NCI-H2196 (cell line): Measurements from ENCODE around the gene WASHC4.
A peak's percentile ranks its signal among the peaks of the same experiment; 100 is the strongest.

Source experiments
- DNase-seq: peaks from one replicate; lab custom pipeline; 2025; ENCODE audit not compliant: unreplicated experiment; lab: John Stamatoyannopoulos, UW

The WASHC4 gene, protein sequence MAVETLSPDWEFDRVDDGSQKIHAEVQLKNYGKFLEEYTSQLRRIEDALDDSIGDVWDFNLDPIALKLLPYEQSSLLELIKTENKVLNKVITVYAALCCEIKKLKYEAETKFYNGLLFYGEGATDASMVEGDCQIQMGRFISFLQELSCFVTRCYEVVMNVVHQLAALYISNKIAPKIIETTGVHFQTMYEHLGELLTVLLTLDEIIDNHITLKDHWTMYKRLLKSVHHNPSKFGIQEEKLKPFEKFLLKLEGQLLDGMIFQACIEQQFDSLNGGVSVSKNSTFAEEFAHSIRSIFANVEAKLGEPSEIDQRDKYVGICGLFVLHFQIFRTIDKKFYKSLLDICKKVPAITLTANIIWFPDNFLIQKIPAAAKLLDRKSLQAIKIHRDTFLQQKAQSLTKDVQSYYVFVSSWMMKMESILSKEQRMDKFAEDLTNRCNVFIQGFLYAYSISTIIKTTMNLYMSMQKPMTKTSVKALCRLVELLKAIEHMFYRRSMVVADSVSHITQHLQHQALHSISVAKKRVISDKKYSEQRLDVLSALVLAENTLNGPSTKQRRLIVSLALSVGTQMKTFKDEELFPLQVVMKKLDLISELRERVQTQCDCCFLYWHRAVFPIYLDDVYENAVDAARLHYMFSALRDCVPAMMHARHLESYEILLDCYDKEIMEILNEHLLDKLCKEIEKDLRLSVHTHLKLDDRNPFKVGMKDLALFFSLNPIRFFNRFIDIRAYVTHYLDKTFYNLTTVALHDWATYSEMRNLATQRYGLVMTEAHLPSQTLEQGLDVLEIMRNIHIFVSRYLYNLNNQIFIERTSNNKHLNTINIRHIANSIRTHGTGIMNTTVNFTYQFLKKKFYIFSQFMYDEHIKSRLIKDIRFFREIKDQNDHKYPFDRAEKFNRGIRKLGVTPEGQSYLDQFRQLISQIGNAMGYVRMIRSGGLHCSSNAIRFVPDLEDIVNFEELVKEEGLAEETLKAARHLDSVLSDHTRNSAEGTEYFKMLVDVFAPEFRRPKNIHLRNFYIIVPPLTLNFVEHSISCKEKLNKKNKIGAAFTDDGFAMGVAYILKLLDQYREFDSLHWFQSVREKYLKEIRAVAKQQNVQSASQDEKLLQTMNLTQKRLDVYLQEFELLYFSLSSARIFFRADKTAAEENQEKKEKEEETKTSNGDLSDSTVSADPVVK

GRCh38 chr12:105107494-105108371, at the start of gene WASHC4:
Gene WASHC4 (plus strand): TSS chr12:105107731. CDS start chr12:105107801, 70 bp downstream.
- DNase-seq = peak; percentile 95

GRCh38 chr12:105060715-105061378, 46.7 kb upstream of the WASHC4 start:
- no peak for DNase-seq

DNA sequence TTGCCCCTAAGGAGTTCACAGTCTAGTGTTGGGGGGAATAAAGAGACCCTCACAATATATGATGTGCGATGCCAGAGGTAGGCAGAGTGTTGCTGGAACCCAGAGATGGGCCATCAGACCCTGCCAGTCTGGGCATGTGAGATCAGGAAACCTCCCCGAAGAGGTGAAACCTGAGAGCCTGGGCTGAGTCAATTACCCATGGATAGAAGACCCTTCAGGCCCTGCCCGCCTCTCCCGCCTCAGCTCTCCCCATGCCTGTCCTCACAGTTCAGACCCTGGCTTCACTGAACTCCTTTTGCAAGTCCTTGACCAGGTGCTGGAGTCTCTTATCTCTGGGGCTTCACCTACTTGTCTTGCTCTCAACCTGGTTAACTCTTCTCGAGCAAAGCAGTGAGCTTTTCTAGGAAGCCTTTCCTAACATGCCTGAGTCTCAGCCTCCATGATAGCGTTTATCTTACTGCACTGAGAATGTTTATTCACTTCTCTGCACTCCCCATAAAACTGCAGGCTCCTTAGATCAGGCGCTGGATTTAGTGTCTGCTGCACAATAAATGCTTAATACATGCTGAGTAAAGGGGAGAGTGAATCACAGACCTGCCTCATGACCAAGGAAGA, 42.9 kb upstream of the WASHC4 start:
- no peak for DNase-seq

GRCh38 chr12:105067511-105068031, 40.0 kb upstream of the WASHC4 start:
- DNase-seq = no peak

- no peak for DNase-seq
These were observed 37.4 kb upstream of the WASHC4 start for GRCh38 chr12:105069936-105070702.

- no peak for DNase-seq
These were observed 35.5 kb upstream of the WASHC4 start for GRCh38 chr12:105071981-105072380.

GRCh38 chr12:105072888-105073488, 34.5 kb upstream of the WASHC4 start:
- no peak for DNase-seq

GRCh38 chr12:105076098-105076497, 31.4 kb upstream of the WASHC4 start:
- DNase-seq = no peak

- DNase-seq = no peak
These were observed 30.6 kb upstream of the WASHC4 start for GRCh38 chr12:105076913-105077312.

- no peak for DNase-seq
These were observed 30.1 kb upstream of the WASHC4 start for GRCh38 chr12:105077435-105077834.

DNA sequence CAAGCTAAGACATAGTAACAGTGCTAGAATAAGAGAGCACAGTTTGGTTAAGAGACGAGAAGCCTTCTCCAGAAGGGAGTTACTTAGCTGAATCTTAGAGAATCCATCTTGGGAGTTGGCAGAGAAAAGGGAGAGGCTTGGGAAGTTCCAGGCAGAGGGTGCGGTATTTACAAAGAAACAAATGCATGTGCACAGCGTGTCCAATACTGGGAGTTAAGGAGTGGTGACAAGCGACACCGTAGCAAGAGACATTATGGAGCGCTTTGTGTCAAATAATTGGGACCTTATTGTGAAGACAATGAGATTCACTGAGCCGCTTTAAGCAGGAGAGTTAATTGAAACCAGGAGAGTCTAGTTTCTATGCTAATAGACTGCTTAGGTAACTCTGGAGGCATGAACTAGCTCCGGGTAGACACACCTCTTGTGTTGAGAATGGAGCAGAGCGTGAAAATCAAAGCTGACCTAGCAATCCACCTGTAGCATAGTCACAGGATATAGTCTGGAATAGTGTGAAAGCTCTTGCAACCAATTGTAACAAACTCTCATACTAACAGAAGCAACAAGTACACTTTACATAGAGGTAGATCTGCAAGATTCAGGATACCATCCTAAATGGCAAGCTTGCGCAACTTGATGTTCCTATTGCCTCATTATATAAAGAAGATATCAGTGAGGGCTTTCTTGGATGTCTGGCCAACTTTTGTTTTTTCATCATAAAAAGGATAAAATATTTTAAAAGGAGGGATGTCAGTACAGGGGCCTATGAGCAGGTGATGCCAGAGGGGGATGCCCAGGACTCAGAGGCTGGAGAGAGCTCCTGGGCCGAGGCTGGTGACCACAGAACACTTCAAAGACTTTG, 28.6 kb upstream of the WASHC4 start:
- DNase-seq = no peak

- DNase-seq = no peak
These were observed 24.5 kb upstream of the WASHC4 start for GRCh38 chr12:105083031-105083430.

GRCh38 chr12:105083551-105084105, 23.9 kb upstream of the WASHC4 start:
- no peak for DNase-seq

- DNase-seq = no peak
These were observed 23.0 kb upstream of the WASHC4 start, which contains the start of gene ALDH1L2 for GRCh38 chr12:105084251-105085250. Gene ALDH1L2 (minus strand): TSS chr12:105084458. CDS start chr12:105084436, 22 bp downstream.

- no peak for DNase-seq
These were observed 22.0 kb upstream of the WASHC4 start for GRCh38 chr12:105085501-105085900.
